UCSD-AML1 (cell line): ENCODE measurements around the gene CARD11.

Source experiments
- DNase-seq: peaks from one replicate; lab custom pipeline; 2025; ENCODE audit not compliant: unreplicated experiment; lab: John Stamatoyannopoulos, UW

CARD11 gene

DNA sequence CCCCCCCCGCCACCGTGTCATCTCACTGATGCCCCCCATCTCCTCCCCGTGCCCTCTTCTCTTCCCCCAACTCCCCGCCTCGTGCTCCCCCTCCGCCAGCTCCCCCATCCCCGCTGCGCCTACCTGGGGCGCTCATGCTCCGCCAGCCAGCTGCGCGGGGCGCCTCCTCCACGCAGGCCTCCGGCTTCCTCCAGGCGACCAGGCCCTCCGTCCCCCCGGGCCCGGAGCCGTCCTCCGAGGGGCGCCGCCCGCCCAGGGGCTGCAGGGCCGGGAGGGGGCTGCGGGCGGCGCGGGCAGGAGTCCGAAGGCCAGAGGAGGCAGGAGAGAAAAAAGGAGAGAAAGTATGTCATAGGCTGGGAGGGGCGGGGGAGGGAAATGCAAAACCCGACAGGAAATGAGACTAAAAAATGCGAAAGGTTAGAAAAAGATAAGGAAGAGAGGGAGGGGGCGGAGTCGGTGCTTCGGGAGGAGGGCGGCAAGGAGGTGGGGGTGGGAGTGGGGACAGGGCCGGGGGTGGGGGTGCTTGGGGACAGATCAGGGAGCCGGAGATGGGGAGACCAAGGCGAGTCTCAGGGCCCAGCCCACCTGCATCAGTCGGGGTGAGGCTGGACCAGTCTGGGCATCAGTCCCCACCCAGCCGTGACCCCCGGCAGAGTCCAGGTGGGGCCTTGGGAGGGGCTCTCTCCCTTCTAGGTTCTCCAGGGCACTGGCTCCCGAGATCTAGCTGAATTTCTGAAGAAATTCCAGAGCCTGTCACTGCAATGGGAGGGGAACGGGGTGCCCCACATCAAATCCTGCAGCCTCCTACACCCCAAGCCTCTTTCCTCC, at the start of gene CARD11:
CARD11 (minus strand) TSS at position 324 of the 828 bp plus-strand sequence. CDS start 85,361 bp downstream, outside the sequence.
- no peak for DNase-seq

- peak; percentile 23 for DNase-seq
These were observed 48.8 kb upstream of the CARD11 start for GRCh38 chr7:3092468-3092867.

- no peak for DNase-seq
These were observed 48.0 kb upstream of the CARD11 start for GRCh38 chr7:3091631-3092030.

- no peak for DNase-seq
These were observed 45.8 kb upstream of the CARD11 start for GRCh38 chr7:3089493-3089892.

DNA sequence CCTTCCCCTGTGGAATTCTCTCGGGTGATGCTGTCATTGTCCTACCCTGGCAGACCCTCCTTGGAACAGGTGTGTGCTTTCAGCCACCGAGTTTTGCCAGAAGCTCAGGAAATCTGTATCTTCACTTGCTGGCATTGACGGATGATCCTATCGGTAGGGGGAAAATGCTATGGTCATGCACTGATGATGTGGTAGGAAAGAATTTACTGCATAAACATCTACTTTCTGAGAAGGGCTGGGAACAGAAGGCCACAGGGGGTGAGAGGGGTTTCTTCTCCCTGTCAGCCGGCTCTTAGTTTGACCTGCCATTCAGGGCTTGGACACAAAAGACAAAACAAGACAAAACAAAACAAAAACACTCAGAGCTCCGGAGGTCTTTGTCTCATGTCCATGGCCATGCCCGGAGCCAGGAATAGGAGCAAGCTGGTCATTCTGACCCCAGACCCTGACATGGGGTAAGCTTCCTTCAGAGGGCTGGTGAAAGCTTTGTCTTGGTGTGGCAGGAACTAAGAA, 43.6 kb upstream of the CARD11 start:
- no peak for DNase-seq

DNA sequence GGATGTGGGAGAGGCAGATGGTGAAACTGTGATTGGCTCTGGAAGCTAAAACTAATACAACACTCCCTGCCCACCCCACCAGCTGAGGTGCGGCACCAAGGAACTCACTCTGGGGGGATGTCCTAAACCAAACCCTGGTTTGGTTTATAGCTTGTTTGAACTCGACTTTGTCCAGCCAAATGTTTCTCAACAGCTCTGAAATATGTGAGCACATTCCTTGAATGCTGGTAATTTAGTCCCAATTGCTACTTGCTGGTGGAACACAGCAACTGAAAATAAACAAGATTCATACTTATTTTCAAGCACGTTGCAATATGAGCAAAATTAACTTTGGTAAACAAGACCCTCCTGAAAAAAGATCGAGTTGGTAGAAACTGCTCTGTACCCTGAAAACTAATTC, 39.7 kb upstream of the CARD11 start:
- DNase-seq: no peak

DNA sequence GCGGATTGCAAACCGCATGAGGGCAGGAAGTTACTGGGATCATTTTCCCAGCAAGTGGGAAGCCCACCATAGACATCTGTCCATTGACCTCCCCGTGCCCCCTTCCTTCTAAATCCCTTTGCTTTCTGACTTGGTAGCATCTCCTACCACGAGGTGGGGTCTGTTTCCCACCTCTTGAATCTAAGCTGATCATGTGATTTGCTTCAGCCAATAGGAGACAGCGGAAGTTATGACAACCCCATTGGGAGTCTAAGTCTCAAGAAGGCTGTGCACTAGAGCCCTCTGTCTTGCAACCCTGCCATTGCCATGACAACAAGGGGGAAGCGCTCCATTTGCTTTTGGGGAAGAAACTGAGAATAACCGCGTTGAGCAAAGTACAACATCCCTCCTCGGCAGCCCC, 39.2 kb upstream of the CARD11 start:
- DNase-seq: no peak

DNA sequence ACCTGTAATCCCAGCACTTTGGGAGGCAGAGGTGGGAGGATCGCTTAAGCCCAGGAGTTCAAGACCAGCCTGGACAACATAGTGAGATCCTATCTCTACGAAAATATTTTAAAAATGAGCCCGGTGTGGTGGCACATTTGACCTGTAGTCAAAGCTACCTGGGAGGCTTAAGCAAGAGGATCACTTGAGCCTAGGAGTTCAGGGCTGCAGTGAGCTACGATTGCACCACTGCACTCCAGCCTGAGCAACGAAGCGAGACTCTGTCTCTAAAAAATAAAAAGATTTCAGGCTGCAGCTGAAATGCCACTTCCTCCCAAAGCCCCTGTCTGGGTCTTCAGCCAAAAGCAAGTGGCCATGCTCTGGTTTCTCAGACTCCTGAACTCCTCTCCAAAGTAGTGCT, 38.7 kb upstream of the CARD11 start:
- DNase-seq: no peak

- no peak for DNase-seq
These were observed 36.4 kb upstream of the CARD11 start for GRCh38 chr7:3080106-3080505.

- no peak for DNase-seq
These were observed 34.8 kb upstream of the CARD11 start for GRCh38 chr7:3078514-3078913.

DNA sequence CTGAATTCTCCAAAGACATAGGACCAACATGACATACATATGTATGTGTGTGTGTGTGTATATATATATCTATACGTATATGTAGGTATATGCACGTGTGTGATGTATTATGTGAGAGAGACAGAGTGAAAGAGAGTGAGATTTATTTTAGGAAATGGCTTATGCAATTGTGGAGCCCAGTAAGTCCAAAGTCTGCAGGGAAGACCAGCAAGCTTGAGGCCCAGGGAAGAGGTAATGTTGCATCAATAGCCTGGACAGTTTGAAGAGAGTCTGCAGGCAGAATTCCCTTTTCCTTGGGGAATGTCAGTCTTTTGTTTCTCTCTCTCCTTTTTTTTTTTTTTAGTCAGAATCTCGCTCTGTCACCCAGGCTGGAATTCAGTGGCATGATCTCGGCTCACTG, 33.0 kb upstream of the CARD11 start:
- no peak for DNase-seq

- DNase-seq: no peak
These were observed 32.5 kb upstream of the CARD11 start for GRCh38 chr7:3076163-3076562.

- DNase-seq: no peak
These were observed 31.8 kb upstream of the CARD11 start for GRCh38 chr7:3075441-3075840.

- DNase-seq: no peak
These were observed 30.8 kb upstream of the CARD11 start for GRCh38 chr7:3074459-3074821.

DNA sequence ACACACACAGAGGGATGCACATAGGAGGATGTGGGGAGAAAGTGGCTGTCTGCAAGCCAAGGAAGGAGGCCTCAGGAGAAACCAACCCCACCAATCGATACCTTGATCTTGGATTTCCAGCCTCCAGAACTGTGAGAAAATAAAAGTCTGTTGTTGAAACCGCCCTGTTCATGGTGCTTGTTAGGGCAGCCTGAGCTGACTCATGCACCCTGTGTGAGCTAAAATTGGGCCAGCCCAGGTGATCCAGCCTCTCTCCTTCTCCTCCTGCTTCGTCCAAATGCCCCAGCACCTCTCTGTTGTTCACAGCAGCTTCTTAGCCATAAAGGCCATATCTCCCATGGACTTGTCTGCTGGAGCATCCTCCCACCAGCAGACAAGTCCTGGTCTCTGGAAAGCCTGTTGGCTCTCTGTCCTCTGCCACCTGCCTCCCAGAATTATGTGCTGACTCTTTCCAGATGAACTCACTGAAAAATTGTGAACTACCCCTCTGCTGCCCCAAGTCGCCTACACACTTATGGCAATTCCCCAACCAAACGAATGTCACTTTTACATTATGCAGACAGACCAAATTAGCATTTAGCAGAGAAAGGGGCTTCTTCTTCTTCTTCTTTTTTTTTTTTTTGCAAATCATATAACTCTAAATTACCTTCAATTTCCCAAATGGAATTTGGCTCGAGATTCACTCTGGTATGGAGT, 30.2 kb upstream of the CARD11 start:
- DNase-seq: no peak

GRCh38 chr7:3070908-3071307, 27.2 kb upstream of the CARD11 start:
- no peak for DNase-seq

DNA sequence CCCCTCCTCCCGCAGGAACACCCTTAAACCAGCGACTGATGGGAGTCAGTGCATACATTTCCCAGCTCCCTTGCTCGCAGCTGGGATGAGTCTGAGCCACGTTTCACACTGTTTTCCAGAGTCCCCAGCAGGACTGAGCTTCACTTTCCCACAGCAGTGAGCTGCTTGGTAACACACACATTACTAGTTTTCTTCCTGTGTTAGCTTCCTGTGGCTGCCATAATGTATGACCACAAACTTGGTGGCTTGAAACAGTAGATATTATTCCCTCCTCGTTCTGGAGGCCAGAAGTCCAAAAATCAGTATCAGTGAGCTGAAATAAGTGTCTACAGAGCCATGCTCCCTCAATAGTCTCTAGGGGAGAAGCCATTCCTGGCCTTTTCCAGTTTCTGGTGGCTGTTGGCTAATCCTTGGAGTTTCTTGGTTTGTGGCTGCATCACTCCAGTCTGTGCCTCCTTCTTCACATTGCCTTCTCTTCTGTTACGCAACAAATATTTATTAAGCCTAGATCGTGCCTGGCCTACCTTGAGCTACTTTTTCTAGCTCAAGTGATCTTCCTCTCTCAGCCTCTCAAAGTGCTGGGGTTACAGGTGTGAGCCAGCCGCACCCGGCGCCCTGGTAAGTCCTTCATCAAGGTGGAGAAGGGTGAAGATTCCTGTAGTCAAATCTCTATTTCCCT, 26.2 kb upstream of the CARD11 start:
- no peak for DNase-seq

DNA sequence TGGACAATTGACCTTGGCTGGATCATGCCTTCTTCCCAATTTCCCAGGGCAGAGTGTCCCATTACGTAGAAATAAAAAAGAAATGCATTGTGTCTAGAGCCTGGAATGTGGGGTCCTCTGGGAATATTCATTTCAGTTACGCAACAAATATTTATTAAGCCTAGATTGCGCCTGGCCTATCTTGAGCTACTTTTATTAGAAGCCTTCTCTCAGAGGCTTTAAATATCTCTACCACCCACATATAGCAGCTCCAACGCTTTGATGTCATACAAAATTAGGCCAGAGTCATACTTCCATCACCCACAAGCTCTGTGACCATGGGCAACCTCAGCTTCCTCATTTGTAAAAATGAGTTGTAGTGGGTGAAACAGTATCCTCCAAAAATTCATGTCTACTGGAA, 24.9 kb upstream of the CARD11 start:
- DNase-seq: no peak

- DNase-seq: no peak
These were observed 24.1 kb upstream of the CARD11 start for GRCh38 chr7:3067606-3068380.

DNA sequence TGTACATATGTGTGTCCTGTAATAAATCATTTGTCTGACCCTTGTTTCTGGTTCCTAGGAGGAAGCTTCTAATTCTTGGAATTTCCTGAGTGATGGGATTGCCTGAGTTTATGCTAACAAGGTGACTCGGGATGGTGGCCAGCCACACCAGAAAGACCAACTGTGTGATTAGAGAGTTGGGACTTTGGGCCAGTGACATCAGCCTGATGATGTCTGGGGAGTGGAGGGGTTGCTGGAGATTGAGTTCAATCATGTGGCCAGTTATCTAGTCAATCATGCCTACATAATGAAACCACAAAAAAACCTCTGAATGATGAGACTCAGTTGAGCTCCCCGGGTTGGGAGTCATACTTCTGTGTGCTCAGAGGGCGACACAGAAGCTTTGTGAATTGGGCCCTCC, 23.5 kb upstream of the CARD11 start:
- no peak for DNase-seq

DNA sequence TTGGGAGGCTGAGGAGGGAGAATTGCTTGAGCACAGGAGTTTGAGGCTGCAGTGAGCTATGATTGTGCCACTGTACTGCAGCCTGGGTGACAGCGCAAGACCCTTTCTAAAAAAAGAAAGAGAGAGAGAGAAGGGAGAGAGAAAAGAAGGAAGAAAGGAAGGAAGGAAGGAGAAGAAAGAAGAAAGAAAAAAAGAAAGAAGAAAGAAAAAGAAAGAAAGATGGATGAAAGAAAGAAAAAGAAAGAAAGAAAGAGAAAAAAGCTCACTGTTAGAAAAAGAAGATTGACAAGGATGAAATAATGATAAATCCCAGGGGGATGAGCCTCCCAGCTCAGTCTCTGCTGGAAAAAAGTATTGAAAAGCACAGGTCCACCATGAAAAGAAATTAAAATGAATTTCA, 22.8 kb upstream of the CARD11 start:
- DNase-seq: no peak
